ENCODE results near the gene KCNA3.

The KCNA3 gene

GRCh38 chr1:110636149-110636935 is 38.4 kb downstream of the KCNA3 start:
- no peak for DNase-seq

GRCh38 chr1:110635434-110635833 is 39.3 kb downstream of the KCNA3 start:
- no peak for DNase-seq

DNA sequence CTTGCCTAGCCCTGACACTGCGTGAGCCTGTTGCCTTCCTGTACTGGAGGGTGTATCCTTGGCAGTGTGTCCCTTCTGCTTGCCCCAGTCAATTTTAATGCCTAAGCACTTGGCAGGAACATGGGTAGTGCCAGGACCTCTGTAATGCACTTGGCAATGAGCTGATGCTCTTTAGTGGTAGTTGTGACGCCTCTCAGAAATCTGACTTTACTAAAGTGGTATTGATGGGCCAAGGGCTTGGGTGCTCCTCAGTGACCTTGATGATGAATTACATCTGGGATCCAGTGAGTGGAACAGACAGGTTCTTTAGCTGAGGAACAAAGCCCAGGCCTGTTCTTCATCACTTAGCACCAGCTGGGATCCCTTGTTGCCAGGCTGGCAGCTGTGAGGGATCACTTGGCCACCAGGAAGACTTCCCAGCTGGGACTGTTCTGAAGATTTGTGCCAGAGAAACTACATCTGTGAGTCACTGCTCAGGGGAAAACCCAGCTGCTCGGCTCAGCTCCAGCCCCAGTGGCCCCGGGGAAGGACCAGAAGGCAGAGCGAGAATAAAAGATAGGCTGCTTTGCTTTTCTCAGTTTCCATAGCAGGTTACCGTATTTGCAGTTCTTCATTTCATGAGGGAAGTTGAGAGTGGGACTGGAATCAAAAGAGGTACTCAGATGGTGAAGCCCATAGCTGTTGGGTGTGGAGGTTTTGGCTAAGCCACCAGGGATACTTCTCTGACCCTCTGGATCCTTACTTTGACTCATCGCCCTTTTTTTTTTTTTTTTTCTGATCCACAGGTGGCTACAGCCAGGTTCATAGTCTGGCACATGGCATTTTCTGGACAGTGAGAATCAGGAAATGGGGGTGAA is 40.1 kb downstream of the KCNA3 start:
- DNase-seq, result peak; percentile 50

DNA sequence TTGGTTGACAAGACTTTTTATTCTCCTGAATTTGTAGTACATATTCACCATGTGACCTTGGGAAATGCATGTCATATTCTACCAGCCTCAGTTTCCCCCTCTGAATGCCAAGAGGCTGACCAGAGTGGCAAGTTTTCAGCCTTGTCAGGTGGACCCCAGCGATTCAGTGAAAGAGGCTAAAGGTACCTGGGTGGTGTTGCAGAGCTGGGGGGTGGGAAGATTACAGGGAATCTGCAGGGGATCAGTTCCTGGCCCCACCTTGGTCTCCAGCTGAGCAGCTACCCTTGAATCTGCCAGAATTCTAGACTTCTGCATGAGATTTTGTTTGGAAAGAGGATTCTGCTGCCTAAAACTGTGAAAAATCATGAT is 40.7 kb downstream of the KCNA3 start:
- no peak for DNase-seq

- no peak for DNase-seq
These were observed 41.1 kb downstream of the KCNA3 start for GRCh38 chr1:110633646-110634030.

DNA sequence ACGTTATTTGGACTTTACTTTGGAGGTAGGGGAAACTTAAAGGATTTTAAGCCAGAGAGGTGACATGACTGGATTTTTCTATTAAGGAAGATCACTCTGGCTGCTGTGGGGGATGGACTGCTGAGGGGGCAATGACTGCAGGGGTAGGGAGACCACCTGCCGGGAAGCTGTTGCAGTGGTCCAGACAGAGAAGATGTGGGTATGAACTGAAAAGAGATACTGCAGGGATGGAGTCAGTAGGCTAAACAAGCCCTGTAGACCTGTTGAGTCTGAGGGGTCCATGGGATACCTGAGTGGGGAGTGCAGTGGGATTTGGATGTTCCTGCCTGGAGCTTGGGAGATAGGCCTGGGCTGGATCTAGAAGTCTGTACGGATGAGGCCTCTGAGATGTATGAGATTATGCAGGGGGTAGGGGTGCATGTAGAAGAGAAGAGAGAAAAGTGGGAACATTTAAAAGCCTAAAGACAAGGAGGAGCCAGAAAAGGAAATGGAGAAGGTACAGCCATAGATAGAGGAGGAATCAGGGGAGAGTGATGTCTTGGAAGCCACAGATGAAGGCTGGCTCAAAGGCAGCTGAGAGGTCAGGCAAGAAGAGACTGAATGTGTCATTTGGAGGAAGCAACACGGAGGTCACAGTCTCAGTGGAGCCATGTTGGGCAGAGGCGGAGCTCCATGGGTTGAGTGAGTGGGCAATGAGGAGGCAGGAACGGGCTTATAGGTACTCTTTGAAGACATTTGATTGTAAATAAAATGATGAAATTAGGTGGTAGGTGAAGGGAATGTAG is 42.7 kb downstream of the KCNA3 start:
- DNase-seq, result no peak

- peak; percentile 75 for DNase-seq
These were observed 43.7 kb downstream of the KCNA3 start for GRCh38 chr1:110630839-110631663.

DNA sequence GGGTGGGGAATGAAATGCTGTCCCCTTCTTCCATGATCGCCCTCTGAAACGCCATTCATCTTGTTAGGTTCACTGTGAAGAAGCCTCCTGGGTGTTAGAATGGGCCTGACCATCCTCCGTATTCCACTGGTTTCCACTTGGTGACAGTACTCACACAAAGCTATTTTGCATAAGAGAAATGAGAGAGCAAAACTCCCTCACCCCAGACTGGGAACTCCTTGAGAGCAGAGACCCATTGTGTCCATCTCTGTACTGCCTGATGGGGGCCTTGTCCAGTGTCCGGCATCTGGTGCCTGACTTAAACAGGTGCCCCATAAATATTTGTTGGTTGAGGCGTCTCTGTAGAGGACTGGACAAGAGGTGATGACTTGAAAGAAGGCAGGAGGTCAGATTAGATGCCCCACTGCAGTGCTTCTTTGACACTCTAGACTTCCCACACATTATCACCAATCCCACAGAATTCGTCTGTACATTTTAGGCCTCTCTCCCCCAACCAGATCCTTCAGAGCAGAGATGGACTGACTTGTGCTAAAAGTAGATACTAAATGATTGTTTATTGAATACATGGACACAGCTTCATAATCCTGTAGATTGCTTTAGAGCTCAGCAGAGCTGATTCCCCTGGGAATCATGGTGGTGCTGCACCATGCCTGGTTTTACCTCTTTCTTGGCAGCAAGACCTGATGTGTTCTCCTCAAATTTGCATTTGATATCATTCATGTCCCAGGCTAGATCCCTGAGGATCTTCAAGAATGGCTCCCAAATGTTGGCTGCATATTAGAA is 46.2 kb downstream of the KCNA3 start:
- no peak for DNase-seq

GRCh38 chr1:110627764-110628163 is 47.0 kb downstream of the KCNA3 start:
- DNase-seq, result no peak

DNA sequence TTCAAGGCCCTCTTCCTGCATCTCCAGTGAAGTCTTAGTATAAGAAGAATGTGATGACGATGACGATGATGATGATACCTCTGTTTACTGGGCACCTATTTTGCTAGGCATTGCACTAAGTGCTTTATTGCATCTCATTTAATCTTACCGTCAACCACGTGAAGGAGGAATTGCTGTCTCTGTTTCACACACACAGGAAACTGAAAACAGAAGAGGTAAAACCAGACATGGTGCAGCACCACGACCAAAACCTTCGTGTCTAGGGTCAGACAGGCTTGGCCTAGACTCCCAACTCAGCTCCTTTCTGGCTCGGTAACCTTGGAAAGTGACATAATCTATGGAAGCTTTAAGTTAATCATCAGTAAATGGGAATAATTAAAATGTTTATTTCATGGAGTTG is 47.9 kb downstream of the KCNA3 start:
- DNase-seq, result no peak

All from activated CD4-positive, alpha-beta T cell treated with anti-CD3 and anti-CD28 coated beads for 1 hour (primary cell).